HL-60 (cell line): ENCODE results near the gene NECTIN2.

Experiments used
- CTCF ChIP-seq: IDR thresholded peaks from one replicate; pipeline ENCODE4 v1.5.1; 2011; ENCODE audit warnings: low read length, control low read depth, inconsistent platforms; ENCODE audit not compliant: insufficient read depth
- REST ChIP-seq: IDR thresholded peaks from 2 replicates; pipeline ENCODE4 v1.6.1; 2012; ENCODE audit warnings: low read depth; ENCODE audit not compliant: insufficient replicate concordance

GRCh38 chr19:44807162-44807561, 38.9 kb upstream of the NECTIN2 start:
- TF ChIP-seq CTCF (no peak), REST (no peak)
